K562 (cell line): ENCODE results near the gene TNIK. TPM values are rescaled to one million over a fixed set of nuclear protein-coding genes. Genes with fewer than 3 reads are reported as not detected.

Source experiments
- AFF1 ChIP-seq, 2 experiments: fragments of 450-650 bp; IDR thresholded peaks; 2 replicates each; pipeline ENCODE4 v1.6.1; 2018; ENCODE audit warnings: mild to moderate bottlenecking in 2 of 2, low read depth in 1 of 2; ENCODE audit not compliant: partially characterized antibody in 2 of 2
- ATF7 ChIP-seq: fragments of 450-650 bp; IDR thresholded peaks from 2 replicates; pipeline ENCODE4 v1.7.1; 2014; ENCODE audit warnings: mild to moderate bottlenecking, moderate library complexity
- FOXM1 ChIP-seq, 2 experiments: fragments of 450-650 bp in 1 of 2; sonication (generic) in 1 of 2; formaldehyde crosslinking in 1 of 2; IDR thresholded peaks; 2 replicates each; pipeline versions ENCODE4 v1.6.1 to v1.9.0; 2017 to 2022; ENCODE audit warnings: low read depth in 2 of 2, mild to moderate bottlenecking in 2 of 2, missing genetic modification reagents in 1 of 2, moderate library complexity in 1 of 2
- FOXP1 ChIP-seq: sonication (generic); formaldehyde crosslinking; IDR thresholded peaks from 2 replicates; pipeline ENCODE4 v1.8.0; 2022; ENCODE audit warnings: mild to moderate bottlenecking, missing genetic modification reagents
- KLF1 ChIP-seq: fragments of 450-650 bp; IDR thresholded peaks from 2 replicates; pipeline ENCODE4 v1.6.1; 2016; ENCODE audit warnings: missing genetic modification characterization, missing compliant biosample characterization
- KLF16 ChIP-seq: IDR thresholded peaks from 2 replicates; pipeline ENCODE4 v1.6.1; 2016; ENCODE audit warnings: antibody characterized with exemption
- NEUROD1 ChIP-seq: fragments of 150-350 bp; IDR thresholded peaks from 2 replicates; pipeline ENCODE4 v1.6.1; 2014; ENCODE audit warnings: borderline replicate concordance, low read length, low read depth; ENCODE audit not compliant: partially characterized antibody
- RCOR1 ChIP-seq, 2 experiments: IDR thresholded peaks; 2 replicates each; pipeline ENCODE4 v1.6.1; 2012; ENCODE audit warnings: low read depth in 2 of 2, low read length in 2 of 2, borderline replicate concordance in 1 of 2, improper control_type of control experiment in 1 of 2
- RFX7 ChIP-seq: fragments of 250-450 bp; sonication (Bioruptor Pico); IDR thresholded peaks from 2 replicates; pipeline ENCODE4 v1.5.1; 2021; ENCODE audit warnings: mild to moderate bottlenecking
- SMC3 ChIP-seq: conservative IDR thresholded peaks from 2 replicates; pipeline ENCODE4 v1.6.1; 2011; ENCODE audit warnings: low read depth, low read length, improper control_type of control experiment; ENCODE audit not compliant: insufficient read depth
- SREBF2 ChIP-seq: sonication (generic); formaldehyde crosslinking; IDR thresholded peaks from 2 replicates; pipeline ENCODE4 v1.4.0; 2020; ENCODE audit warnings: mild to moderate bottlenecking, missing genetic modification reagents
- STAT5A ChIP-seq: IDR thresholded peaks from 2 replicates; pipeline ENCODE4 v1.6.1; 2012; ENCODE audit warnings: low read length, inconsistent platforms, borderline replicate concordance
- ZNF311 ChIP-seq: fragments of 250-450 bp; sonication (Bioruptor Pico); IDR thresholded peaks from 2 replicates; pipeline ENCODE4 v1.4.0; 2020; ENCODE audit warnings: mild to moderate bottlenecking, moderate library complexity
- polyA plus RNA-seq, 8 experiments: library from polyadenylated mRNA; depleted of rRNA in 4 of 8; stranded (reverse) in 5 of 8; unstranded in 3 of 8; fragments of >200 nt; fragmentation: Nextera tagmentation in 2 of 8; fragmentation: Illumina TruSeq in 1 of 8; extraction: Ambion mirVana in 2 of 8; extraction: Trizol in 1 of 8; gene quantifications; 2 replicates each; pipeline versions ENCODE4 v1.2.1 to v1.2.3, GENCODE V29; 2011 to 2014; ENCODE audit warnings: inconsistent platforms in 1 of 8, missing spikeins in 1 of 8
- total RNA-seq, 7 experiments: library from RNA; depleted of rRNA in 6 of 7; stranded (reverse); fragments of >200 nt in 6 of 7; fragmentation: Illumina TruSeq in 2 of 7; extraction: Trizol in 2 of 7; gene quantifications; 2 replicates each; pipeline versions ENCODE4 v1.2.1 to v1.2.3, GENCODE V29; 2011 to 2021; ENCODE audit warnings: low replicate concordance in 1 of 7
- TF ChIP-seq, protein P1 (sequence below): fragments of 450-650 bp; IDR thresholded peaks from 2 replicates; pipeline ENCODE4 v1.6.1; 2016
- TF ChIP-seq, protein P2 (sequence below): fragments of 250-450 bp; sonication (Bioruptor Pico); IDR thresholded peaks from 2 replicates; pipeline ENCODE4 v1.4.0; 2020; ENCODE audit warnings: mild to moderate bottlenecking, moderate library complexity
- TF ChIP-seq, protein P3 (sequence below): fragments of 450-650 bp; IDR thresholded peaks from 2 replicates; pipeline ENCODE4 v1.6.1; 2017; ENCODE audit warnings: antibody characterized with exemption, mild to moderate bottlenecking

TNIK gene
- total and polyA plus RNA-seq, 9 of the 15 experiments (the other 6 are each of a cell fraction or from before 2014, with no cell fraction given) = 6.6 to 39.0 (median 24.7) TPM

- TF ChIP-seq AFF1 (IDR thresholded peaks at IDR 0.05; ENCODE audit: low read depth in 1 of 2, partially characterized antibody in 2 of 2) (peak in 1 of 2 experiments; percentile 73), RCOR1 (IDR thresholded peaks at IDR 0.05; ENCODE audit: borderline replicate concordance in 1 of 2, low read depth in 2 of 2, low read length in 2 of 2) (peak in 1 of 2 experiments; percentile 73; a peak in 1 of 4 replicates), KLF1 (tag) (peak; percentile 96), NEUROD1 (no peak), STAT5A (peak; percentile 41; the same call in 1 of the 2 replicates), FOXM1 (IDR thresholded peaks at IDR 0.05; ENCODE audit: low read depth) (peak; percentile 94), FOXM1 (CRISPR knock-in tag; IDR thresholded peaks at IDR 0.05; ENCODE audit: low read depth) (no peak), RFX7 (no peak), FOXP1 (CRISPR knock-in tag) (no peak), ATF7 (peak; percentile 93), SMC3 (no peak), KLF16 (peak; percentile 67; the same call in 1 of the 2 replicates), SREBF2 (CRISPR knock-in tag) (no peak), ZNF311 (CRISPR knock-in tag) (no peak; the same call in 1 of the 2 replicates)
- TF ChIP-seq, protein P1, sequence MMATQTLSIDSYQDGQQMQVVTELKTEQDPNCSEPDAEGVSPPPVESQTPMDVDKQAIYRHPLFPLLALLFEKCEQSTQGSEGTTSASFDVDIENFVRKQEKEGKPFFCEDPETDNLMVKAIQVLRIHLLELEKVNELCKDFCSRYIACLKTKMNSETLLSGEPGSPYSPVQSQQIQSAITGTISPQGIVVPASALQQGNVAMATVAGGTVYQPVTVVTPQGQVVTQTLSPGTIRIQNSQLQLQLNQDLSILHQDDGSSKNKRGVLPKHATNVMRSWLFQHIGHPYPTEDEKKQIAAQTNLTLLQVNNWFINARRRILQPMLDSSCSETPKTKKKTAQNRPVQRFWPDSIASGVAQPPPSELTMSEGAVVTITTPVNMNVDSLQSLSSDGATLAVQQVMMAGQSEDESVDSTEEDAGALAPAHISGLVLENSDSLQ = peak; percentile 96
- TF ChIP-seq, protein P2, sequence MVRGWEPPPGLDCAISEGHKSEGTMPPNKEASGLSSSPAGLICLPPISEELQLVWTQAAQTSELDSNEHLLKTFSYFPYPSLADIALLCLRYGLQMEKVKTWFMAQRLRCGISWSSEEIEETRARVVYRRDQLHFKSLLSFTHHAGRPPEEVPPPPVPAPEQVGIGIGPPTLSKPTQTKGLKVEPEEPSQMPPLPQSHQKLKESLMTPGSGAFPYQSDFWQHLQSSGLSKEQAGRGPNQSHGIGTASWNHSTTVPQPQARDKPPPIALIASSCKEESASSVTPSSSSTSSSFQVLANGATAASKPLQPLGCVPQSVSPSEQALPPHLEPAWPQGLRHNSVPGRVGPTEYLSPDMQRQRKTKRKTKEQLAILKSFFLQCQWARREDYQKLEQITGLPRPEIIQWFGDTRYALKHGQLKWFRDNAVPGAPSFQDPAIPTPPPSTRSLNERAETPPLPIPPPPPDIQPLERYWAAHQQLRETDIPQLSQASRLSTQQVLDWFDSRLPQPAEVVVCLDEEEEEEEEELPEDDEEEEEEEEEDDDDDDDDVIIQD (CRISPR knock-in tag) = no peak
- TF ChIP-seq, protein P3, sequence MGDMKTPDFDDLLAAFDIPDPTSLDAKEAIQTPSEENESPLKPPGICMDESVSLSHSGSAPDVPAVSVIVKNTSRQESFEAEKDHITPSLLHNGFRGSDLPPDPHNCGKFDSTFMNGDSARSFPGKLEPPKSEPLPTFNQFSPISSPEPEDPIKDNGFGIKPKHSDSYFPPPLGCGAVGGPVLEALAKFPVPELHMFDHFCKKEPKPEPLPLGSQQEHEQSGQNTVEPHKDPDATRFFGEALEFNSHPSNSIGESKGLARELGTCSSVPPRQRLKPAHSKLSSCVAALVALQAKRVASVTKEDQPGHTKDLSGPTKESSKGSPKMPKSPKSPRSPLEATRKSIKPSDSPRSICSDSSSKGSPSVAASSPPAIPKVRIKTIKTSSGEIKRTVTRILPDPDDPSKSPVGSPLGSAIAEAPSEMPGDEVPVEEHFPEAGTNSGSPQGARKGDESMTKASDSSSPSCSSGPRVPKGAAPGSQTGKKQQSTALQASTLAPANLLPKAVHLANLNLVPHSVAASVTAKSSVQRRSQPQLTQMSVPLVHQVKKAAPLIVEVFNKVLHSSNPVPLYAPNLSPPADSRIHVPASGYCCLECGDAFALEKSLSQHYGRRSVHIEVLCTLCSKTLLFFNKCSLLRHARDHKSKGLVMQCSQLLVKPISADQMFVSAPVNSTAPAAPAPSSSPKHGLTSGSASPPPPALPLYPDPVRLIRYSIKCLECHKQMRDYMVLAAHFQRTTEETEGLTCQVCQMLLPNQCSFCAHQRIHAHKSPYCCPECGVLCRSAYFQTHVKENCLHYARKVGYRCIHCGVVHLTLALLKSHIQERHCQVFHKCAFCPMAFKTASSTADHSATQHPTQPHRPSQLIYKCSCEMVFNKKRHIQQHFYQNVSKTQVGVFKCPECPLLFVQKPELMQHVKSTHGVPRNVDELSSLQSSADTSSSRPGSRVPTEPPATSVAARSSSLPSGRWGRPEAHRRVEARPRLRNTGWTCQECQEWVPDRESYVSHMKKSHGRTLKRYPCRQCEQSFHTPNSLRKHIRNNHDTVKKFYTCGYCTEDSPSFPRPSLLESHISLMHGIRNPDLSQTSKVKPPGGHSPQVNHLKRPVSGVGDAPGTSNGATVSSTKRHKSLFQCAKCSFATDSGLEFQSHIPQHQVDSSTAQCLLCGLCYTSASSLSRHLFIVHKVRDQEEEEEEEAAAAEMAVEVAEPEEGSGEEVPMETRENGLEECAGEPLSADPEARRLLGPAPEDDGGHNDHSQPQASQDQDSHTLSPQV = peak; percentile 97
Observed at GRCh38 chr3:171446801-171447578, 13.2 kb downstream of the TNIK start (continued).
